GM10266 (cell line): Measurements from ENCODE around the gene CPTP.

Source experiments
- DNase-seq: peaks from one replicate; pipeline ENCODE4 v3.0.0; 2012; ENCODE audit errors: extremely low spot score
- CTCF ChIP-seq: IDR thresholded peaks from 2 replicates; pipeline ENCODE4 v1.5.1; 2012; ENCODE audit warnings: mild to moderate bottlenecking, low read depth; ENCODE audit not compliant: control insufficient read depth, insufficient read depth; ENCODE audit errors: missing control alignments

The CPTP gene

GRCh38 chr1:1331068-1331965, 6.7 kb downstream of the CPTP start, which contains the start of gene TAS1R3:
Gene TAS1R3 (plus strand): TSS chr1:1331280. CDS start chr1:1331346, 66 bp downstream.
- no peak for TF ChIP-seq CTCF
- no peak for DNase-seq

GRCh38 chr1:1332031-1332755, 7.6 kb downstream of the CPTP start:
- DNase-seq, result no peak

GRCh38 chr1:1332774-1333480, 8.3 kb downstream of the CPTP start:
- DNase-seq, result no peak

More at GRCh38 chr1:1332031-1332755, 7.6 kb downstream of the CPTP start:
- no peak for TF ChIP-seq CTCF

DNA sequence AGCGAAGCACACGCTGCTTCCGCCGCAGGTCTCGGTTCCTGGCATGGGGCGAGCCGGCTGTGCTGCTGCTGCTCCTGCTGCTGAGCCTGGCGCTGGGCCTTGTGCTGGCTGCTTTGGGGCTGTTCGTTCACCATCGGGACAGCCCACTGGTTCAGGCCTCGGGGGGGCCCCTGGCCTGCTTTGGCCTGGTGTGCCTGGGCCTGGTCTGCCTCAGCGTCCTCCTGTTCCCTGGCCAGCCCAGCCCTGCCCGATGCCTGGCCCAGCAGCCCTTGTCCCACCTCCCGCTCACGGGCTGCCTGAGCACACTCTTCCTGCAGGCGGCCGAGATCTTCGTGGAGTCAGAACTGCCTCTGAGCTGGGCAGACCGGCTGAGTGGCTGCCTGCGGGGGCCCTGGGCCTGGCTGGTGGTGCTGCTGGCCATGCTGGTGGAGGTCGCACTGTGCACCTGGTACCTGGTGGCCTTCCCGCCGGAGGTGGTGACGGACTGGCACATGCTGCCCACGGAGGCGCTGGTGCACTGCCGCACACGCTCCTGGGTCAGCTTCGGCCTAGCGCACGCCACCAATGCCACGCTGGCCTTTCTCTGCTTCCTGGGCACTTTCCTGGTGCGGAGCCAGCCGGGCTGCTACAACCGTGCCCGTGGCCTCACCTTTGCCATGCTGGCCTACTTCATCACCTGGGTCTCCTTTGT, 9.1 kb downstream of the CPTP start:
- DNase-seq, result no peak
- TF ChIP-seq CTCF, result no peak

More at GRCh38 chr1:1332774-1333480, 8.3 kb downstream of the CPTP start:
- TF ChIP-seq CTCF, result no peak

- no peak for DNase-seq
- TF ChIP-seq CTCF, result no peak
These were observed 10.2 kb downstream of the CPTP start for GRCh38 chr1:1334835-1335234.

GRCh38 chr1:1335283-1335682, 10.7 kb downstream of the CPTP start:
- TF ChIP-seq CTCF, result no peak
- DNase-seq, result no peak
